Measurements from ENCODE around the gene KCNJ9. TPM values are rescaled to one million over a fixed set of nuclear protein-coding genes. Genes with fewer than 3 reads are reported as not detected.

The KCNJ9 gene
- total RNA-seq, 1 experiment from 2014 or later: not detected

DNA sequence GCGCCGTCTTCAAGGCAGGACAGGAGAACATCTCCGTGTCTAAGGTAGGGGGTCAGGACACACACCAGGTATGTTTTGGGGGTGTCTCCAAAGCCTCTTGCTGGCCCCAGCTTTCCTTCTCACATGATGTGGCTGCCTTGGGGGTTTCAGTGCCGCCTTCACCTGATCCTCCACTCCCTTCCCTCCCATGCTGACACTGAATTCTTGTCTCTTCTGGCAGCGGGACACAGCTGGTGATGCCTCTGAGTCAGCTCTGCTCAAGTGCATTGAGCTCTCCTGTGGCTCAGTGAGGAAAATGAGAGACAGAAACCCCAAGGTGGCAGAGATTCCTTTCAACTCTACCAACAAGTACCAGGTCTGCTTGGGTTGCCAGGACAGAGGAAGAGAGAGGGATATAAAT lies 47.7 kb downstream of the KCNJ9 start:
- H3K4me2 ChIP-seq: no peak overlapping the region
- no peaks in the 10 kb centered on the region for H3K9me2 ChIP-seq (ENCODE audit: insufficient read depth)
- no peak for DNase-seq
- H2AFZ ChIP-seq: no peak overlapping the region
- ChIA-PET POLR2A (ENCODE audit: unreplicated experiment) (no interaction called here), CTCF (no interaction called here)
- no peaks in the 10 kb centered on the region for H3K9me3 ChIP-seq (ENCODE audit: insufficient read depth, low read depth)
- H3K27ac ChIP-seq: no peak overlapping the region
- TF ChIP-seq, protein P1, sequence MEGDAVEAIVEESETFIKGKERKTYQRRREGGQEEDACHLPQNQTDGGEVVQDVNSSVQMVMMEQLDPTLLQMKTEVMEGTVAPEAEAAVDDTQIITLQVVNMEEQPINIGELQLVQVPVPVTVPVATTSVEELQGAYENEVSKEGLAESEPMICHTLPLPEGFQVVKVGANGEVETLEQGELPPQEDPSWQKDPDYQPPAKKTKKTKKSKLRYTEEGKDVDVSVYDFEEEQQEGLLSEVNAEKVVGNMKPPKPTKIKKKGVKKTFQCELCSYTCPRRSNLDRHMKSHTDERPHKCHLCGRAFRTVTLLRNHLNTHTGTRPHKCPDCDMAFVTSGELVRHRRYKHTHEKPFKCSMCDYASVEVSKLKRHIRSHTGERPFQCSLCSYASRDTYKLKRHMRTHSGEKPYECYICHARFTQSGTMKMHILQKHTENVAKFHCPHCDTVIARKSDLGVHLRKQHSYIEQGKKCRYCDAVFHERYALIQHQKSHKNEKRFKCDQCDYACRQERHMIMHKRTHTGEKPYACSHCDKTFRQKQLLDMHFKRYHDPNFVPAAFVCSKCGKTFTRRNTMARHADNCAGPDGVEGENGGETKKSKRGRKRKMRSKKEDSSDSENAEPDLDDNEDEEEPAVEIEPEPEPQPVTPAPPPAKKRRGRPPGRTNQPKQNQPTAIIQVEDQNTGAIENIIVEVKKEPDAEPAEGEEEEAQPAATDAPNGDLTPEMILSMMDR (conservative IDR thresholded peaks at IDR 0.05): no peak
- no peak for TF ChIP-seq EZH2 (IDR thresholded peaks at IDR 0.05; ENCODE audit: low read depth)
- no peak overlapping the region for H3K4me3 ChIP-seq
- no peaks in the 10 kb centered on the region for H4K20me1 ChIP-seq (ENCODE audit: insufficient read depth)
- H3K4me1 ChIP-seq (replicated peaks; ENCODE audit: insufficient read depth): peaks cover 55% of the 10 kb centered on the region
- intact Hi-C loops (cut with micrococcal nuclease; ENCODE audit: unreplicated experiment): no loop called here
- no TSS peak for BruUV-seq (replicated peaks)
- H3K79me2 ChIP-seq (ENCODE audit: low read depth): no peaks in the 10 kb centered on the region
- no peaks in the 10 kb centered on the region for H3K36me3 ChIP-seq (ENCODE audit: low read depth)
- H3K27me3 ChIP-seq (ENCODE audit: insufficient read depth, low read depth): no peaks in the 10 kb centered on the region
- peaks cover 17% of the 10 kb centered on the region; the same call in 1 of the 2 replicates for H3F3A ChIP-seq (ENCODE audit: insufficient read depth, low read depth)

DNA sequence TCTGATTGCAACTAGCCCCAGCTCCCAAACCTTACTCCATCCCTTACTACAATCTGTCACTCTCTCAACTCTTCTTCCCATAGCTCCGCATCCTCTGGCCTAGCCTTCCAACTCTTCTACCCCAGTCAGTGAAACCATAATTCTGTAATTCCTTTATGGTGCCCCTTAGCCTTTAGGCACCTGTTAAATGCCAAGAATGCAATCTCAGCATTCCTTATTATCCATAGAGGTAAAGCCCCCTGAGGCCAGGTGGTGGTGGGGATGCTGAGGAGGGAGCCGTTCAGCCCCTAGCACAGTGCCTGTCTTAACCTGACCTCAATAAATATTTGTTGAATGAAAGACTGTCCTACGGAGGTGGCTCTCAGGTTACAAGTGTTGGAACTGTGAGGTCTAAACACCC lies 48.2 kb downstream of the KCNJ9 start:
- Histone ChIP-seq H3K36me3 (ENCODE audit: low read depth) (no peaks in the 10 kb centered on the region), H3F3A (ENCODE audit: insufficient read depth, low read depth) (peaks cover 12% of the 10 kb centered on the region; the same call in 1 of the 2 replicates), H3K27ac (no peak overlapping the region), H3K27me3 (ENCODE audit: insufficient read depth, low read depth) (no peaks in the 10 kb centered on the region), H3K4me3 (no peak overlapping the region), H4K20me1 (ENCODE audit: insufficient read depth) (no peaks in the 10 kb centered on the region), H3K4me1 (replicated peaks; ENCODE audit: insufficient read depth) (peaks cover 49% of the 10 kb centered on the region), H2AFZ (no peak overlapping the region), H3K4me2 (no peak overlapping the region), H3K9me2 (ENCODE audit: insufficient read depth) (no peaks in the 10 kb centered on the region), H3K79me2 (ENCODE audit: low read depth) (no peaks in the 10 kb centered on the region), H3K9me3 (ENCODE audit: insufficient read depth, low read depth) (no peaks in the 10 kb centered on the region)
- TF ChIP-seq, protein P1 (conservative IDR thresholded peaks at IDR 0.05): no peak
- TF ChIP-seq EZH2 (IDR thresholded peaks at IDR 0.05; ENCODE audit: low read depth): no peak
- intact Hi-C loops (cut with micrococcal nuclease; ENCODE audit: unreplicated experiment): no loop called here
- ChIA-PET CTCF (no interaction called here), POLR2A (ENCODE audit: unreplicated experiment) (no interaction called here)
- DNase-seq: no peak
- no TSS peak for BruUV-seq (replicated peaks)

DNA sequence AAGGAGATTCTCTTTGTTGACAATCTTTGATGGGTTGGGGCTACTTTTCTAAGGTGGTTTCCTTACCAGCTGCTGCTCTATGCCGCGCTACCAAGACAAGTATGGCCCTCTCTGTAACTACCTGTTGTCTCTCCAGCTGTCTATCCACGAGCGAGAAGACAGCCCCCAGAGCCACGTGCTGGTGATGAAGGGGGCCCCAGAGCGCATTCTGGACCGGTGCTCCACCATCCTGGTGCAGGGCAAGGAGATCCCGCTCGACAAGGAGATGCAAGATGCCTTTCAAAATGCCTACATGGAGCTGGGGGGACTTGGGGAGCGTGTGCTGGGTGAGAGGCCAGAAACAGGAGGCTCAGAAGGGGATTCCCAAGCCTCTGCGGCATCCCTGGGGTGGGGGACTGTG lies 48.6 kb downstream of the KCNJ9 start:
- CTCF ChIA-PET: no interaction called here
- Histone ChIP-seq H3K4me1 (replicated peaks; ENCODE audit: insufficient read depth) (peaks cover 47% of the 10 kb centered on the region), H3K9me3 (ENCODE audit: insufficient read depth, low read depth) (no peaks in the 10 kb centered on the region), H2AFZ (no peak overlapping the region), H3F3A (ENCODE audit: insufficient read depth, low read depth) (peaks cover 11% of the 10 kb centered on the region; the same call in 1 of the 2 replicates), H3K36me3 (ENCODE audit: low read depth) (no peaks in the 10 kb centered on the region), H3K79me2 (ENCODE audit: low read depth) (no peaks in the 10 kb centered on the region), H3K27ac (no peak overlapping the region), H4K20me1 (ENCODE audit: insufficient read depth) (no peaks in the 10 kb centered on the region), H3K4me3 (no peak overlapping the region), H3K27me3 (ENCODE audit: insufficient read depth, low read depth) (no peaks in the 10 kb centered on the region), H3K9me2 (ENCODE audit: insufficient read depth) (no peaks in the 10 kb centered on the region), H3K4me2 (no peak overlapping the region)
- TF ChIP-seq, protein P1 (conservative IDR thresholded peaks at IDR 0.05): no peak
- TF ChIP-seq EZH2 (IDR thresholded peaks at IDR 0.05; ENCODE audit: low read depth): no peak
- intact Hi-C loops (cut with micrococcal nuclease; ENCODE audit: unreplicated experiment): no loop called here
- no peak for DNase-seq
- BruUV-seq (replicated peaks): no TSS peak
- POLR2A ChIA-PET (ENCODE audit: unreplicated experiment): interaction anchor here (0.7 kb wide), 1 partner anchor 27 kb away, joined by 5 read pairs; no protein-coding TSS in a partner anchor

Data from PC-9 (cell line).